Large intestine (tissue), 3 donors: ENCODE measurements around the gene FLT1. TPM values are rescaled to one million over a fixed set of nuclear protein-coding genes. Genes with fewer than 3 reads are reported as not detected.

Source experiments
- DNase-seq, 2 donors: peaks; one replicate each; pipeline versions ENCODE4 v3.0.0 to v3.0.0-alpha.2; 2013
- H3K27ac ChIP-seq: one replicate; pipeline ENCODE4 v1.5.1; 2013; ENCODE audit warnings: low read length
- H3K27me3 ChIP-seq: 2 replicates; pipeline ENCODE4 v1.6.1; 2013; ENCODE audit warnings: low read length; ENCODE audit not compliant: control insufficient read depth, insufficient read depth
- H3K36me3 ChIP-seq: 2 replicates; pipeline ENCODE4 v1.6.1; 2013; ENCODE audit warnings: low read length; ENCODE audit not compliant: control insufficient read depth, insufficient read depth
- H3K4me1 ChIP-seq: one replicate; pipeline ENCODE4 v1.6.1; 2013; ENCODE audit warnings: low read length; ENCODE audit not compliant: control insufficient read depth, insufficient read depth
- H3K4me3 ChIP-seq: one replicate; pipeline ENCODE4 v1.5.1; 2013; ENCODE audit warnings: low read length
- H3K9me3 ChIP-seq: one replicate; pipeline ENCODE4 v1.6.1; 2013; ENCODE audit warnings: mild to moderate bottlenecking, low read depth, low read length, moderate library complexity; ENCODE audit not compliant: control insufficient read depth
- WGBS: methylation state at CpG from one replicate; pipeline ENCODE4 v1.1.5; 2013; ENCODE audit warnings: low lambda C conversion rate; ENCODE audit not compliant: insufficient coverage; 5-methylcytosine and 5-hydroxymethylcytosine counted together
- polyA plus RNA-seq: library from polyadenylated mRNA; unstranded; fragments of 120-200 nt; gene quantifications from one replicate; pipeline ENCODE4 v1.2.1, GENCODE V29; 2013

FLT1 gene
- polyA plus RNA-seq, 1 donor, result 6.9 TPM

GRCh38 chr13:28299916-28300315, 195.0 kb downstream of the FLT1 start:
- DNase-seq, result no peak
- H3K9me3 ChIP-seq, result no peaks in the 10 kb centered on the region
- no peak overlapping the region for H3K27ac ChIP-seq
- no peak overlapping the region for H3K4me3 ChIP-seq
- H3K36me3 ChIP-seq, result peaks cover 3% of the 10 kb centered on the region
- 63% methylated on average over 1 of the region's 2 CpGs for WGBS
- peaks cover 2% of the 10 kb centered on the region for H3K27me3 ChIP-seq
- no peaks in the 10 kb centered on the region for H3K4me1 ChIP-seq

- DNase-seq, result no peak
- H3K36me3 ChIP-seq, result peaks cover 8% of the 10 kb centered on the region
- H3K27ac ChIP-seq, result no peak overlapping the region
- no peaks in the 10 kb centered on the region for H3K9me3 ChIP-seq
- peaks cover 2% of the 10 kb centered on the region for H3K27me3 ChIP-seq
- WGBS, result no CpG with 5 or more reads among the region's 3 CpGs
- H3K4me3 ChIP-seq, result no peak overlapping the region
- H3K4me1 ChIP-seq, result no peaks in the 10 kb centered on the region
Observed at GRCh38 chr13:28297341-28297740, 197.6 kb downstream of the FLT1 start.

GRCh38 chr13:28286263-28286662, 208.7 kb downstream of the FLT1 start:
- no peak overlapping the region for H3K4me3 ChIP-seq
- H3K27me3 ChIP-seq, result no peaks in the 10 kb centered on the region
- no peak overlapping the region for H3K27ac ChIP-seq
- H3K36me3 ChIP-seq, result peaks cover 34% of the 10 kb centered on the region
- WGBS, result no CpG with 5 or more reads among the region's 1 CpG
- no peaks in the 10 kb centered on the region for H3K9me3 ChIP-seq
- no peaks in the 10 kb centered on the region for H3K4me1 ChIP-seq
- DNase-seq, result no peak

GRCh38 chr13:28283600-28283999, 211.3 kb downstream of the FLT1 start:
- Histone ChIP-seq H3K4me3 (no peak overlapping the region), H3K27ac (no peak overlapping the region), H3K4me1 (no peaks in the 10 kb centered on the region), H3K36me3 (peaks cover 43% of the 10 kb centered on the region), H3K9me3 (no peaks in the 10 kb centered on the region), H3K27me3 (no peaks in the 10 kb centered on the region)
- no peak for DNase-seq
- WGBS, result 100% methylated on average over 1 of the region's 3 CpGs

GRCh38 chr13:28282451-28282850, 212.5 kb downstream of the FLT1 start:
- no peak overlapping the region for H3K4me3 ChIP-seq
- no peaks in the 10 kb centered on the region for H3K27me3 ChIP-seq
- peaks cover 41% of the 10 kb centered on the region for H3K36me3 ChIP-seq
- H3K9me3 ChIP-seq, result no peaks in the 10 kb centered on the region
- no peak overlapping the region for H3K27ac ChIP-seq
- H3K4me1 ChIP-seq, result no peaks in the 10 kb centered on the region
- no peak for DNase-seq
- no CpG with 5 or more reads among the region's 5 CpGs for WGBS

- DNase-seq, result no peak
- Histone ChIP-seq H3K27me3 (no peaks in the 10 kb centered on the region), H3K36me3 (peaks cover 36% of the 10 kb centered on the region), H3K4me1 (no peaks in the 10 kb centered on the region), H3K9me3 (no peaks in the 10 kb centered on the region), H3K27ac (no peak overlapping the region), H3K4me3 (no peak overlapping the region)
- WGBS, result no CpG with 5 or more reads among the region's 3 CpGs
Observed at GRCh38 chr13:28273919-28274318, 221.0 kb downstream of the FLT1 start.

GRCh38 chr13:28271056-28271840, 223.7 kb downstream of the FLT1 start:
- no peak overlapping the region for H3K27ac ChIP-seq
- peaks cover 35% of the 10 kb centered on the region for H3K36me3 ChIP-seq
- H3K9me3 ChIP-seq, result no peaks in the 10 kb centered on the region
- H3K4me1 ChIP-seq, result no peaks in the 10 kb centered on the region
- H3K4me3 ChIP-seq, result no peak overlapping the region
- no peaks in the 10 kb centered on the region for H3K27me3 ChIP-seq
- no peak for DNase-seq
- no CpG with 5 or more reads among the region's 2 CpGs for WGBS

GRCh38 chr13:28268800-28269223, 226.1 kb downstream of the FLT1 start:
- H3K4me1 ChIP-seq, result no peaks in the 10 kb centered on the region
- DNase-seq, result peak in 1 of 2 donors; percentile 6
- H3K4me3 ChIP-seq, result no peak overlapping the region
- no peak overlapping the region for H3K27ac ChIP-seq
- peaks cover 34% of the 10 kb centered on the region for H3K36me3 ChIP-seq
- no peaks in the 10 kb centered on the region for H3K27me3 ChIP-seq
- no peaks in the 10 kb centered on the region for H3K9me3 ChIP-seq

- Histone ChIP-seq H3K27me3 (no peaks in the 10 kb centered on the region), H3K9me3 (no peaks in the 10 kb centered on the region), H3K36me3 (peaks cover 41% of the 10 kb centered on the region), H3K27ac (no peak overlapping the region), H3K4me3 (no peak overlapping the region), H3K4me1 (no peaks in the 10 kb centered on the region)
- DNase-seq, result no peak
- no CpG with 5 or more reads among the region's 4 CpGs for WGBS
Observed at GRCh38 chr13:28267497-28267896, 227.4 kb downstream of the FLT1 start.

GRCh38 chr13:28258417-28258816, 236.5 kb downstream of the FLT1 start:
- Histone ChIP-seq H3K27ac (no peak overlapping the region), H3K36me3 (peaks cover 45% of the 10 kb centered on the region), H3K9me3 (no peaks in the 10 kb centered on the region), H3K27me3 (no peaks in the 10 kb centered on the region), H3K4me1 (no peaks in the 10 kb centered on the region), H3K4me3 (no peak overlapping the region)
- 60% methylated on average over 1 of the region's 3 CpGs for WGBS
- DNase-seq, result no peak

GRCh38 chr13:28257305-28257704, 237.6 kb downstream of the FLT1 start:
- WGBS, result no CpG with 5 or more reads among the region's 4 CpGs
- Histone ChIP-seq H3K4me3 (no peak overlapping the region), H3K36me3 (peaks cover 36% of the 10 kb centered on the region), H3K4me1 (no peaks in the 10 kb centered on the region), H3K9me3 (no peaks in the 10 kb centered on the region), H3K27me3 (no peaks in the 10 kb centered on the region), H3K27ac (no peak overlapping the region)
- DNase-seq, result no peak
